ENCODE data around the gene CBFA2T2.

DNA sequence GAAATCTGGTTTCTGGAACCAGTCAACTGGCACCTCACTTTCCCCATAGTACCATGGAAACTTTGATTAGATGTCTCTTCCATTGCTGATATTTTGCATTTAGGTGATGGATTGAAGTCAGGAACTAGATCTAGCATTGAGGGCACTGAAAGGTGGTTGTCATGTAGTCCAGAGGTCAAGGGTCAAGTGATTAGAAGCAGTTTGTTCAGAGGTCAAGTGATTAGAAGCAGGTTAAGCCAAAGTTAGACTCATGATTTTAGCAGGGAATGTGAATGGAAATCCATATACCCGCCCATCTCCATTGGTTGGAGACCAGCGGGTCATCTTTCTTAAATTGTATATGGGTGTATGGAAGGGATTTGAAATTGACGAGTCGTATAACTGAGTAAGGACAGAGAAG is 51.2 kb downstream of the CBFA2T2 start:
- TF ChIP-seq, protein P1, sequence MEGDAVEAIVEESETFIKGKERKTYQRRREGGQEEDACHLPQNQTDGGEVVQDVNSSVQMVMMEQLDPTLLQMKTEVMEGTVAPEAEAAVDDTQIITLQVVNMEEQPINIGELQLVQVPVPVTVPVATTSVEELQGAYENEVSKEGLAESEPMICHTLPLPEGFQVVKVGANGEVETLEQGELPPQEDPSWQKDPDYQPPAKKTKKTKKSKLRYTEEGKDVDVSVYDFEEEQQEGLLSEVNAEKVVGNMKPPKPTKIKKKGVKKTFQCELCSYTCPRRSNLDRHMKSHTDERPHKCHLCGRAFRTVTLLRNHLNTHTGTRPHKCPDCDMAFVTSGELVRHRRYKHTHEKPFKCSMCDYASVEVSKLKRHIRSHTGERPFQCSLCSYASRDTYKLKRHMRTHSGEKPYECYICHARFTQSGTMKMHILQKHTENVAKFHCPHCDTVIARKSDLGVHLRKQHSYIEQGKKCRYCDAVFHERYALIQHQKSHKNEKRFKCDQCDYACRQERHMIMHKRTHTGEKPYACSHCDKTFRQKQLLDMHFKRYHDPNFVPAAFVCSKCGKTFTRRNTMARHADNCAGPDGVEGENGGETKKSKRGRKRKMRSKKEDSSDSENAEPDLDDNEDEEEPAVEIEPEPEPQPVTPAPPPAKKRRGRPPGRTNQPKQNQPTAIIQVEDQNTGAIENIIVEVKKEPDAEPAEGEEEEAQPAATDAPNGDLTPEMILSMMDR (IDR thresholded peaks at IDR 0.05): no peak
- no peak for TF ChIP-seq POLR2A (IDR thresholded peaks at IDR 0.05)

All from lower leg skin (tissue), 3 donors.